HG03457 (cell line): Measurements from ENCODE around the gene DPM3.
"Not testable (repeated sequence)": the region's sequence is repeated elsewhere in the genome, so short reads cannot be mapped to it uniquely, and the experiment has no call there.

ENCODE experiments used
- ATAC-seq: cut with Tn5 transposase; IDR thresholded peaks from one replicate; pipeline ENCODE4 v1.9.1; 2021; ENCODE audit warnings: moderate number of reproducible peaks; ENCODE audit not compliant: unreplicated experiment

The DPM3 gene

GRCh38 chr1:155162631-155163030 lies 22.3 kb upstream of the DPM3 start:
- not testable (repeated sequence) for ATAC-seq

- ATAC-seq = no peak
These were observed 19.8 kb upstream of the DPM3 start for GRCh38 chr1:155160128-155160527.

GRCh38 chr1:155158991-155159390 lies 18.7 kb upstream of the DPM3 start:
- ATAC-seq = no peak

GRCh38 chr1:155155996-155156643 lies 15.8 kb upstream of the DPM3 start:
- ATAC-seq = not testable (repeated sequence)

GRCh38 chr1:155145491-155145890 lies 5.2 kb upstream of the DPM3 start:
- no peak for ATAC-seq

GRCh38 chr1:155141749-155142148 lies 1.4 kb upstream of the DPM3 start:
- ATAC-seq = no peak

GRCh38 chr1:155140630-155140953 lies 261 bp upstream of the DPM3 start:
- no peak for ATAC-seq

GRCh38 chr1:155137154-155137949 lies 3.0 kb downstream of the DPM3 start:
- ATAC-seq = no peak

GRCh38 chr1:155136748-155137147 lies 3.6 kb downstream of the DPM3 start:
- ATAC-seq = no peak

GRCh38 chr1:155135415-155136028 lies 4.8 kb downstream of the DPM3 start, which contains the start of gene SLC50A1:
TSS of gene SLC50A1 (plus strand) at chr1:155135852. CDS start at chr1:155135912, 60 bp downstream.
- ATAC-seq = peak; percentile 54

GRCh38 chr1:155134880-155135414 lies 5.4 kb downstream of the DPM3 start:
- no peak for ATAC-seq

- no peak for ATAC-seq
These were observed 6.0 kb downstream of the DPM3 start for GRCh38 chr1:155134322-155134721.

- no peak for ATAC-seq
These were observed 6.5 kb downstream of the DPM3 start for GRCh38 chr1:155133799-155134281.

- ATAC-seq = no peak
These were observed 8.5 kb downstream of the DPM3 start for GRCh38 chr1:155131856-155132255.

GRCh38 chr1:155131285-155131684 lies 9.0 kb downstream of the DPM3 start:
- ATAC-seq = no peak

GRCh38 chr1:155130272-155131006 lies 9.9 kb downstream of the DPM3 start:
- ATAC-seq = no peak

GRCh38 chr1:155128755-155129473 lies 11.4 kb downstream of the DPM3 start:
- no peak for ATAC-seq

- ATAC-seq = no peak
These were observed 12.2 kb downstream of the DPM3 start for GRCh38 chr1:155127967-155128754.
